ENCODE measurements around the gene SEC24C. TPM values are rescaled to one million over a fixed set of nuclear protein-coding genes. Genes with fewer than 3 reads are reported as not detected.
"Not testable (repeated sequence)": the region's sequence is repeated elsewhere in the genome, so short reads cannot be mapped to it uniquely, and the experiment has no call there.

The SEC24C gene
- total and polyA plus RNA-seq, 7 donors: 28.8 to 60.5 (median 52.3) TPM

DNA sequence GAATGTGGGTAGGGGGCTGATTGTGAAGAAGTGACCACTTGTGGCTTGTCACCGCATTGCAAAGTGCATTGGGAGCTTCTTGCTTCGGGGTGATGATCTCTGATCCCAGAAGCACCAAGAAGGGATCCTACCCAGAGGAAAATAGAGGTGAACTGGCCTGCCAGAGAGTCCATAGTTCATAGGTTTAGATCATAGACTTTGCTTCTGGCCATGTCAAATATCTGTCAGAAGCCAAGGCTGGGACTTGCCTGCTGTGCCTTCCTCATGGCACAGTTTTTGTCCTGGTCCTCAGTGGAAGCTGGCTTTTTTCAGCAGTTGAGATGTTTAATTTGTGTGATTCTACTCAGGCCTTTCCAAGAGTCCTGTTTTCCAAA, 42.3 kb downstream of the SEC24C start:
- Histone ChIP-seq H3K9me3 (no peaks in the 10 kb centered on the region), H3K36me3 (ENCODE audit: insufficient read depth in 1 of 2, low read depth in 1 of 2) (peaks cover 16 to 40% of the 10 kb centered on the region in 2 donors), H3K4me1 (peaks cover 50% of the 10 kb centered on the region), H3K4me3 (peak overlapping the region; percentile 72), H3K27me3 (ENCODE audit: insufficient read depth in 3 of 3, low read length in 2 of 3) (no peaks in the 10 kb centered on the region), H3K27ac (peak overlapping the region; percentile 96)
- TF ChIP-seq, protein P1, sequence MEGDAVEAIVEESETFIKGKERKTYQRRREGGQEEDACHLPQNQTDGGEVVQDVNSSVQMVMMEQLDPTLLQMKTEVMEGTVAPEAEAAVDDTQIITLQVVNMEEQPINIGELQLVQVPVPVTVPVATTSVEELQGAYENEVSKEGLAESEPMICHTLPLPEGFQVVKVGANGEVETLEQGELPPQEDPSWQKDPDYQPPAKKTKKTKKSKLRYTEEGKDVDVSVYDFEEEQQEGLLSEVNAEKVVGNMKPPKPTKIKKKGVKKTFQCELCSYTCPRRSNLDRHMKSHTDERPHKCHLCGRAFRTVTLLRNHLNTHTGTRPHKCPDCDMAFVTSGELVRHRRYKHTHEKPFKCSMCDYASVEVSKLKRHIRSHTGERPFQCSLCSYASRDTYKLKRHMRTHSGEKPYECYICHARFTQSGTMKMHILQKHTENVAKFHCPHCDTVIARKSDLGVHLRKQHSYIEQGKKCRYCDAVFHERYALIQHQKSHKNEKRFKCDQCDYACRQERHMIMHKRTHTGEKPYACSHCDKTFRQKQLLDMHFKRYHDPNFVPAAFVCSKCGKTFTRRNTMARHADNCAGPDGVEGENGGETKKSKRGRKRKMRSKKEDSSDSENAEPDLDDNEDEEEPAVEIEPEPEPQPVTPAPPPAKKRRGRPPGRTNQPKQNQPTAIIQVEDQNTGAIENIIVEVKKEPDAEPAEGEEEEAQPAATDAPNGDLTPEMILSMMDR (IDR thresholded peaks at IDR 0.05): no peak
- WGBS, 3 donors: 0 to 5% (median 0%) methylated on average over 2 of the region's 2 CpGs
- DNase-seq (no peak), ATAC-seq (no peak)
- intact Hi-C loops (cut with DNase I): no loop called here

DNA sequence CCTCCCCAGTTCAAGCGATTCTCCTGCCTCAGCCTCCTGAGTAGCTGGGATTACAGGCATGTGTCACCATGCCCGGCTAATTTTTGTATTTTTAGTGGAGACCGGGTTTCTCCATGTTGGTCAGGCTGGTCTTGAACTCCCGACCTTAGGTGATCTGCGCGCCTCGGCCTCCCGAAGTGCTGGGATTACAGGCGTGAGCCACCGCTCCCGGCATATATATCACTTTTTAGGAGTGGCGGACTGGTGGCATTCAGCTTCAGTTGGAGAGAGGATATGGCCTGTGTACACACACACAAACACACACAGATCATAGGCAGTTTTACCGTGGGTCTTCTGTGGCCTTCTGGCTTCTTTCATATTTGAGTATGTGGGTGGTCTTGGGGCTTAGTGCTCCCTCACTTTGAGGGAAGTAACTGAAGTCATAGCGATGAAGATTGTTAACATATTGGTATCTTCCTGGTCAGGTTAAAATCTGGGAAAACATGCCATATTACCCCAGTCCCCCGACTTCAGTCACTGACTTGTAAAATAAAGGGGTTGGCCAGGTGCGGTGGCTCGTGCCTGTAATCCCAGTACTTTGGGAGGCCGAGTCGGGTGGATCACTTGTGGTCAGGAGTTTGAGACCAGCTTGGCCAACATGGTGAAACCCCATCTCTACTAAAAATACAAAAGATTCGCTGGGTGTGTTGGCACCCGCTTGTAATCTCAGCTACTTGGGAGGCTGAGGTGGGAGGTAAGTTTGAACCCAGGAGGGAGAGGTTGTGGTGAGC, 43.0 kb downstream of the SEC24C start:
- H3K27ac ChIP-seq: peak overlapping the region; percentile 96
- H3K9me3 ChIP-seq; intact Hi-C loops (cut with DNase I); ATAC-seq; H3K27me3 ChIP-seq (ENCODE audit: insufficient read depth in 3 of 3, low read length in 2 of 3); DNase-seq: not testable (repeated sequence)
- H3K4me3 ChIP-seq: peak overlapping the region; percentile 72
- 74 to 83% (median 78%) methylated on average over 21 of the region's 21 CpGs for WGBS, 3 donors
- H3K4me1 ChIP-seq: peaks cover 50% of the 10 kb centered on the region
- peaks cover 16 to 47% of the 10 kb centered on the region in 2 donors for H3K36me3 ChIP-seq (ENCODE audit: insufficient read depth in 1 of 2, low read depth in 1 of 2)

DNA sequence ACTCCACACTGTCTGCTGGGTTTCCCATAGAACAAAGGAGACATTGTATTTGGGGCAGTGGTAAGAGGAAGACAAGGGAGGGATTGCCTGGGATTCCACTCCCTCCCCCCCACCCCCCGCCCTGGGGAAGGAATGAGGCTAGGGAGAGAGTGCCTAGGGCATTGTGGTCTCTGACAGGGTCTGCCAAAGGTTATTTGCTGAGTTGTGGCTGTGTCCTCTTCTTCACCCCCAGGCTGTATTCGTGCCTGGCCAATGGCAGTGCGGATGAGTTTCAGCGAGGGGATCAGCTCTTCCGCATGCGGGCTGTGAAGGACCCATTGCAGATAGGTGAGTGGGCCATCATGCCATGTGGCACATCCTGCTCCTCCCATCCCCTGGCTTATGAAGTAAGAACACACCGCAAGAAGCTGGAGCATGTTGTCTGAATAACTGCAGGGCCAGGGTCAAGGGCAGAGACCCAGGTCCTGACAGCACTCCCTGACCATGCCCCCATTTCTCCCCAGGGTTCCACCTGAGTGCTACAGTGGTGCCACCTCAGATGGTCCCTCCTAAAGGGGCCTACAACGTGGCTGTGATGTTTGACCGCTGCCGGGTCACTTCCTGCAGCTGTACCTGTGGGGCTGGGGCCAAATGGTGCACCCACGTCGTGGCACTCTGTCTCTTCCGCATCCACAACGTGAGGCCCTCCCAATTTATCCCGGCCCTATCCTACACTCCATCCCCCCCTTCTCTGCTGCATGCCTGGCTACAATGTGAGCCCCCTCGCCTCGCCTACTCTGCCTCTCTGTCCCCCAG, 44.9 kb downstream of the SEC24C start:
- intact Hi-C loops (cut with DNase I): loop anchor here in 1 of 2 donors (2.0 kb wide), 1 partner anchor 14 kb away; no protein-coding TSS in a partner anchor
- H3K9me3 ChIP-seq: no peaks in the 10 kb centered on the region
- H3K36me3 ChIP-seq (ENCODE audit: insufficient read depth in 1 of 2, low read depth in 1 of 2): peaks cover 16 to 61% of the 10 kb centered on the region in 2 donors
- ATAC-seq: no peak
- no peak for DNase-seq
- H3K4me1 ChIP-seq: peaks cover 35% of the 10 kb centered on the region
- H3K4me3 ChIP-seq: no peak overlapping the region
- 85 to 89% (median 89%) methylated on average over 17 of the region's 17 CpGs for WGBS, 3 donors
- H3K27me3 ChIP-seq (ENCODE audit: insufficient read depth in 3 of 3, low read length in 2 of 3): no peaks in the 10 kb centered on the region
- TF ChIP-seq, protein P1 (IDR thresholded peaks at IDR 0.05): no peak
- no peak overlapping the region for H3K27ac ChIP-seq

DNA sequence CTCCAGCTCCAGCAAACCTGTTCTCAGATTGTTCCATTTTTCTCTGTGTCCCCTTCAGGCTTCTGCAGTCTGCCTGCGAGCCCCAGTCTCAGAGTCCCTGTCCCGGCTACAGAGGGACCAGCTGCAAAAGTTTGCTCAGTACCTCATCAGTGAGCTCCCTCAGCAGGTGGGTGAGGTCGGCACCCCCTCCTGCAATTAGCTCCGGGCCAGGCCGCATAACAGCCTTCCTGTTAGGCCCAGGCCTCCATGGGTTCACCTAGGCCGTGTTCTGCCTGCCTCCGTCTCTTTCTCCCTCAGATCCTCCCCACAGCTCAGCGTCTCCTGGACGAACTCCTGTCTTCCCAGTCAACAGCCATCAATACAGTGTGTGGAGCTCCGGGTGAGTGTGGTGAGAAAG, 45.5 kb downstream of the SEC24C start:
- Histone ChIP-seq H3K4me3 (no peak overlapping the region), H3K4me1 (peaks cover 32% of the 10 kb centered on the region), H3K27me3 (ENCODE audit: insufficient read depth in 3 of 3, low read length in 2 of 3) (no peaks in the 10 kb centered on the region), H3K36me3 (ENCODE audit: insufficient read depth in 1 of 2, low read depth in 1 of 2) (peaks cover 16 to 67% of the 10 kb centered on the region in 2 donors), H3K9me3 (no peaks in the 10 kb centered on the region), H3K27ac (no peak overlapping the region)
- WGBS, 3 donors: 79 to 85% (median 81%) methylated on average over 10 of the region's 10 CpGs
- DNase-seq (no peak), ATAC-seq (no peak)
- TF ChIP-seq, protein P1 (IDR thresholded peaks at IDR 0.05): no peak
- intact Hi-C loops (cut with DNase I): loop anchor here in 1 of 2 donors (2.0 kb wide), 1 partner anchor 13 kb away; no protein-coding TSS in a partner anchor

Measured in psoas muscle (tissue), 8 donors.